GM19372 (cell line): Measurements from ENCODE around the gene GRIK5.
"Not testable (repeated sequence)": the region's sequence is repeated elsewhere in the genome, so short reads cannot be mapped to it uniquely, and the experiment has no call there.

Experiments used
- ATAC-seq: cut with Tn5 transposase; IDR thresholded peaks from one replicate; pipeline ENCODE4 v1.9.1; 2021; ENCODE audit warnings: mild to moderate bottlenecking, low read depth, moderate library complexity; ENCODE audit not compliant: unreplicated experiment

Gene GRIK5

DNA sequence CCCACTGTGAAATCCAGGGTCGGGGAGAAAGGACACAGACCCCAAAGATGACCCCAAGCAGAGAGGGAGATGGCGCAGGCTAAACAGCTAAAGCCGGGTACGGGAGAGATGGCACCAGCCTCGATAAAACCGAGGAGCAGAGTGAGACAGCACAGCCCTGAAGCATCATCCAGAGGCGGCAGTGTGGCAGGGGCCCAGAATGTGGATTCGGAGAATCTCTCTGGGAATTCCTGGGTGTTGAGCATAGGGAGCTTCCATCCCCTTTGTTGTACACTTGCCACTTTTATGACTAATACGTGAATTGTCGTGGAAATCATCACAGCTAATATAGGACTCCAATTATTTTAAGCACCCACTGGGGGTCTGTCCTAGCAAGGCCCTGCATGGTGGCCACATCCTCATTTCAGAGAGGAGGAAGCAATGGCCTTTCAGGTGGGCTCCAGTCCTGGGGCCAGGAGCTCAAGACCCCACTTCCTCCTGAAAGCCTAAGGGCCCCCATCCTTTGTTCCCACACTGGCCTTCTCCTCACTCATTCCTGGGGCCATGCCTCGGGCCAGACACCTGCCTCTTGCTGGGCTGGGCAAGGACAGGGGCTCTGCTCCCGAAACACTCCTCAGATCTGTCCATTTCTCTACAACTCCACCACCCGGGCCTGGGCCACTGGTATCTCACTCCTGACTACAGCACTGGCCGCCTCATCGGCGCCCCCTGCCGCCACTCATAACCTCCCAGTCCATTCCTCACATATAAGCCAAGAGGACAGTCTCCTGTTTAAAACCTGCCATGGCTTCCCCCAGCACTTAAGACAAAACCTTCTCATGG, 46.7 kb downstream of the GRIK5 start:
- ATAC-seq: no peak

- no peak for ATAC-seq
Measured at GRCh38 chr19:42022616-42023015, 47.4 kb downstream of the GRIK5 start.

DNA sequence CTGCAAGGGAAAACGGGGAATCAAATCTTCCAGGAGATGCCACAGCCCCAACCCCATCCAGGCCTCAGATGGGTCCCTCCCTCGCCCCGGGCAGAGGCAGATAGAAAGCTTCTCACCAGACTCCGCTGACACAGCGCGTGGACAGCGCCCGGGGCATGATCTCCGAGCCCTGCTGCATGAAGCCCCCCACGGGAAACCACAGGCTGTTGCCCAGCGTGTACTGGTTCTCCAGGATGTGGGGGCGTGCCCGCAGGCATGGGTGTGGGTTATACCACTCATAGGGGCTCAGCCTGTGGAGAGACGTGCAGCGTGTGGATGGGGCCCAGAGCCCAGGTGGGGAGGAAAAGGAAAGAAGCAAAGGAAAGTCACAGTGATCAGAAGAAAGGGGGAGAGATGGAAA, 48.8 kb downstream of the GRIK5 start:
- ATAC-seq: no peak

- ATAC-seq: no peak
Measured at GRCh38 chr19:42018503-42019193, 51.4 kb downstream of the GRIK5 start.

DNA sequence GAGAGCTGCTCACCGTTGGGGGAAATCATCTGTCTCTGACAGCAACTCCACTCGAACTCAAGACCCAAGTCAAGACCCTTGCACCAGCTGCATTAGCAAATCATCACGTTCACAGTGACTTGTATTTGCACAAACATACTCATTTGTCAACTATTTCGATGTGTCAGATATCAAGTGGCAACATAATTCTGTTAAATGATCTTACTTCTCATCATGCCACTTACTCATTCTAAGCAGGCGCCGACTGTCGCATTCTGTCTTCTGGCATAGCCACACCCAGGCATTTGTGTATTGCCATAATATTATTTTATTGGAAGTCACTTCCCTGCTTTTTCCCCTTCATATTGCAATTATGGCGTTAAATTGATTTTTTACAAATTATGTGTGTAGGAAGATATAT, 53.0 kb downstream of the GRIK5 start:
- ATAC-seq: no peak

GRCh38 chr19:42012747-42013146, 57.3 kb downstream of the GRIK5 start:
- ATAC-seq: not testable (repeated sequence)

GRCh38 chr19:42010245-42011126, 59.5 kb downstream of the GRIK5 start:
- no peak for ATAC-seq

- no peak for ATAC-seq
Measured at GRCh38 chr19:42006569-42006968, 63.4 kb downstream of the GRIK5 start.

DNA sequence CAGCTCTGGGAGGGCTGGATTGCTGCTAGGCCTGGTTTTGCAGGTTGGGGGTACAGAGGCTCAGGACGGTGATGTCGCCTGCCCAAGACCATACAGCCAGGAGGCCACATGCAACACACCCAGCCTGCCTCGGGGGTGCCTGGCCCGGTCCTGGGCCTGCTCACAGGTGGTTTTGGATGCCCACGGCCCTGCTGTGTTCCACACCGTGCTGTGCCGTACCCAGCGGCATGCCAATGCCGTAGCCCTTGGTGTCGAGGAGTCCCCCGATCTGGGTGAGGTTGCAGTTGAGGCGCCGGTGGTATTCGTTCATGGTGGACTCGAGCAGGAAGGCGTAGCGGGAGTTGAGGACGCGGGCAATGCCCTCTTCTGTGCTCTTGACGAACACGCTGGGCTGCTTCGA, 64.5 kb downstream of the GRIK5 start:
- no peak for ATAC-seq

GRCh38 chr19:42003506-42004294, 66.3 kb downstream of the GRIK5 start:
- ATAC-seq: no peak

DNA sequence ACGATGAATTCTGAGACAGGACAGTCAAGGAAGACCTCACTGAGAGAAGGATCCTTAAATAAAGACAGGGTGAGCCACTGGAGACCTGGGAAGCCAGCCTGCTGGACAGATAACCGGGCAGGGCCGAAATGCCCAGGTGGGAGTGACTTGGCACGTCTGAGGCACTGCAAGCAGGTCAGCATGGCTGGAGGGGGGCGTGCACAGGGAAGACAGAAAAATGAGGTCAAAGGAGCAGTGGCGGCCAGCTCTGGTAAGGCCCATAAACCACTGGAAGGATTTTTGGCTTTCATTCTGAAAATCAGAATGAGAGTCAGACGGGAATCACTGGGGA, 70.2 kb downstream of the GRIK5 start:
- ATAC-seq: no peak

DNA sequence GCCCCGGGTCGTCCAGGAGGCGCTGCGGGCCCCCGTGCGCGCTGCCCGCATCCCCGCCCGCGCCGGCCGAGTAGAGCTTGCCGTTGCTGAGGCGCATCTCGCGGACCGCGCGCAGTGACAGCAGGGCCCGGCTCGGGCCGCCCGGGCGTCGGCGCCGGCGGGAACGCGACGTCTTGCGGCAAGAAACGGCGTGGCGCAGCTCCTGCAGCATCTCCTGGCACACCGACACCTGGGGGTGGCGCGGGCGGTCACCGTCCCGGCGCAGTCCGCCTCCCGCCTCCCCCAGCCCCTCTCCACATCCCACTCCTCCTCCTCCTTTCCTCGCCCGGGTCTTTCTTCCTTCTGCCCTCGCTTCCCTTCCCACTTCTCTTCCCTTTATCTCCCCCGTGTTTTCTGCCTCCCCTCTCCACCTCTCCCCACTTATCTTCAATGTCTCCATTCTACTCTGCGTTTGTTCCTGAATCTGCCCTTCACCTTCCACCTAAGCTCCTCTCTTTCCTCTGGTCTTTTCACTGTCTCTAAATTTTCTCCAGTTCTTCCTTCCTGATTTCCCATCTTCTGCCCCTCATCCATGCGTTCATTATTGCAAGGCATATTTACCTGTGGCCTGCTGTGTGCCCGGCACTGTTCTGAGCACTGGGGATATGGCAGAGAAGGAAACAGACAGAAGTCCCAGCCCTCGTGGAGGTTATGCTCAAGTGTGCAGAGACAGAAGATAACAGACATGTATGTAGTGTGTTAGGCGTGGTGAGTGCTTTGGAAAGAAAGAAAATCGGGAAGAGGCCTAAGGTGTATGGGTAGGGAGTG, 70.7 kb downstream of the GRIK5 start:
- no peak for ATAC-seq

- ATAC-seq: no peak
Measured at GRCh38 chr19:41998246-41999020, 71.6 kb downstream of the GRIK5 start.

DNA sequence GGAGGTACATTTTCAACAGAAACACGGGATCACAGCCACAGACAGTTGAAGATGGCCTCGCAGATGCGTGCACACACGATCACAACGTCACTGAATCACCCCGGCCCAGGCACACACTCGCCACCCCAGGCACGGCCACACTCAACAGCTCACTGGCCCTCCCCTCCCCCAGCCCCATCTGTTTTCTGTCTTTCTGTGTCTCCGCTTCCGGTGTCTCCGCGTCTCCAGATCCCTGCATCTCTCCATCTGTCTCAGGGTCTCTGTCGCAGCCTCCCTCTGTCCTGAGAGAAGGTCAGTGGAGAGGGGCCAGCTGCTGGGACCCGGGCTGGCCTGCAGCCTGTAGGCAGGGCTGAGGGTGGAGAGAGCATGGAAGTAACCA, 72.2 kb downstream of the GRIK5 start:
- ATAC-seq: no peak

- ATAC-seq: no peak
Measured at GRCh38 chr19:41997121-41997850, 72.7 kb downstream of the GRIK5 start.

- no peak for ATAC-seq
Measured at GRCh38 chr19:41995959-41996797, 73.8 kb downstream of the GRIK5 start.
